GM23248 (cell line): Measurements from ENCODE around the gene RCBTB1. TPM values are rescaled to one million over a fixed set of nuclear protein-coding genes. Genes with fewer than 3 reads are reported as not detected.

Experiments
- DNase-seq: peaks from one replicate; pipeline ENCODE4 v3.0.0-alpha.2; 2015
- H2AFZ ChIP-seq: fragments of 200-600 bp; sonication (generic); 2 replicates; pipeline ENCODE4 v1.6.1; 2016; ENCODE audit warnings: antibody characterized with exemption
- H3F3A ChIP-seq: fragments of 200-600 bp; sonication (generic); 2 replicates; pipeline ENCODE4 v1.6.1; 2016; ENCODE audit warnings: mild to moderate bottlenecking, antibody characterized with exemption, mixed run types; ENCODE audit not compliant: insufficient read depth
- H3K27ac ChIP-seq: fragments of 200-600 bp; sonication (generic); 2 replicates; pipeline ENCODE4 v1.5.1; 2016; ENCODE audit warnings: mild to moderate bottlenecking
- H3K27me3 ChIP-seq: fragments of 200-600 bp; sonication (generic); replicated peaks from 2 replicates; pipeline ENCODE4 v1.6.1; 2016; ENCODE audit warnings: mild to moderate bottlenecking; ENCODE audit not compliant: insufficient read depth
- H3K36me3 ChIP-seq: fragments of 200-600 bp; sonication (generic); 2 replicates; pipeline ENCODE4 v1.6.1; 2016; ENCODE audit warnings: low read depth, mild to moderate bottlenecking
- H3K4me1 ChIP-seq: fragments of 200-600 bp; sonication (generic); 2 replicates; pipeline ENCODE4 v1.6.1; 2016; ENCODE audit warnings: mild to moderate bottlenecking; ENCODE audit not compliant: insufficient read depth
- H3K4me2 ChIP-seq: fragments of 200-600 bp; sonication (generic); one replicate; pipeline ENCODE4 v1.6.1; 2016; ENCODE audit warnings: mild to moderate bottlenecking; ENCODE audit not compliant: unreplicated experiment
- H3K4me3 ChIP-seq: fragments of 200-600 bp; sonication (generic); 2 replicates; pipeline ENCODE4 v1.5.1; 2016; ENCODE audit warnings: mild to moderate bottlenecking
- H3K79me2 ChIP-seq: fragments of 200-600 bp; sonication (generic); 2 replicates; pipeline ENCODE4 v1.6.1; 2016; ENCODE audit warnings: mild to moderate bottlenecking; ENCODE audit not compliant: insufficient read depth
- H3K9ac ChIP-seq: fragments of 200-600 bp; sonication (generic); 2 replicates; pipeline ENCODE4 v1.6.1; 2016; ENCODE audit warnings: mild to moderate bottlenecking
- H3K9me2 ChIP-seq: fragments of 200-600 bp; sonication (generic); 2 replicates; pipeline ENCODE4 v1.6.1; 2016; ENCODE audit warnings: mixed run types, mild to moderate bottlenecking, moderate library complexity; ENCODE audit not compliant: insufficient read depth
- H3K9me3 ChIP-seq: fragments of 200-600 bp; sonication (generic); one replicate; pipeline ENCODE4 v1.6.1; 2017; ENCODE audit warnings: low read depth
- H4K20me1 ChIP-seq: fragments of 200-600 bp; sonication (generic); 2 replicates; pipeline ENCODE4 v1.6.0; 2016; ENCODE audit not compliant: insufficient read depth
- EZH2 ChIP-seq: fragments of 200-600 bp; sonication (generic); IDR thresholded peaks from 2 replicates; pipeline ENCODE4 v1.6.1; 2018; ENCODE audit warnings: antibody characterized with exemption, mild to moderate bottlenecking; ENCODE audit not compliant: insufficient read depth, poor library complexity, severe bottlenecking
- EZH2phosphoT487 ChIP-seq: fragments of 200-600 bp; sonication (generic); IDR thresholded peaks from 2 replicates; pipeline ENCODE4 v1.6.1; 2018; ENCODE audit warnings: antibody characterized with exemption, moderate library complexity, mild to moderate bottlenecking, low read depth; ENCODE audit not compliant: insufficient read depth
- WGBS, 2 experiments: methylation state at CpG; one replicate each; pipeline ENCODE4 v1.1.6; 2015 to 2017; ENCODE audit warnings: low lambda C conversion rate in 2 of 2, low coverage in 1 of 2; ENCODE audit errors: missing lambda C conversion rate in 2 of 2; 5-methylcytosine and 5-hydroxymethylcytosine counted together
- in situ Hi-C: fragments of 300-500 bp; cut with MboI; formaldehyde crosslinking; loops from 2 replicates; pipeline ENCODE4 v1.15.0; 2020
- polyA plus RNA-seq: library from polyadenylated mRNA; unstranded; fragments of >200 nt; fragmentation: Nextera tagmentation; extraction: Ambion mirVana; gene quantifications from 2 replicates; pipeline ENCODE4 v1.2.1, GENCODE V29; 2016
- total RNA-seq: library from RNA; depleted of rRNA; stranded (reverse); fragments of >200 nt; shearing (Covaris generic); gene quantifications from 2 replicates; pipeline ENCODE4 v1.2.3, GENCODE V29; 2014; rRNA removed

The RCBTB1 gene
- total RNA-seq: 9.5 and 14.5 TPM in 2 replicates
- 9.4 and 9.9 TPM in 2 replicates for polyA plus RNA-seq

- DNase-seq: peak; percentile 87
- Histone ChIP-seq H3K27ac (peak within 1 kb of the TSS; percentile 35; the same call in 1 of the 2 replicates), H3K4me1 (peaks cover 14% of the 10 kb centered on the region), H3K4me2 (peak within 1 kb of the TSS; percentile 99), H3K36me3 (no peaks in the 10 kb centered on the region), H3K9me2 (no peaks in the 10 kb centered on the region), H3K9me3 (no peaks in the 10 kb centered on the region), H3K27me3 (no peaks in the 10 kb centered on the region), H3K79me2 (peaks cover 14% of the 10 kb centered on the region), H4K20me1 (no peaks in the 10 kb centered on the region), H3F3A (peaks cover 14% of the 10 kb centered on the region), H2AFZ (peak within 1 kb of the TSS; percentile 99), H3K4me3 (peak within 1 kb of the TSS; percentile 85), H3K9ac (peak within 1 kb of the TSS; percentile 84)
- TF ChIP-seq EZH2 (no peak), EZH2phosphoT487 (no peak)
- 0 to 2% methylated on average over 40 to 60 of the region's 87 CpGs for WGBS, 2 experiments
- in situ Hi-C loops: no loop called here
Measured at GRCh38 chr13:49585220-49586157, at the start of gene RCBTB1. TSS of gene RCBTB1 (minus strand) at chr13:49585558. CDS start at chr13:49567279, 18,279 bp downstream.

GRCh38 chr13:49633710-49634109 lies 48.4 kb upstream of the RCBTB1 start:
- no peak for DNase-seq
- no peaks in the 10 kb centered on the region for H3K9me2 ChIP-seq
- H3K79me2 ChIP-seq: no peaks in the 10 kb centered on the region
- 77% methylated on average over 4 of the region's 4 CpGs for WGBS, 2 experiments
- H3K36me3 ChIP-seq: no peaks in the 10 kb centered on the region
- no peak for TF ChIP-seq EZH2
- no peak for TF ChIP-seq EZH2phosphoT487
- H3K9me3 ChIP-seq: no peaks in the 10 kb centered on the region
- H4K20me1 ChIP-seq: no peaks in the 10 kb centered on the region
- H3K9ac ChIP-seq: no peak overlapping the region
- H3K4me1 ChIP-seq: peaks cover 5% of the 10 kb centered on the region; the same call in 1 of the 2 replicates
- no peak overlapping the region for H3K4me3 ChIP-seq
- H3K4me2 ChIP-seq: no peak overlapping the region
- no peak overlapping the region for H3K27ac ChIP-seq
- in situ Hi-C loops: no loop called here
- H3F3A ChIP-seq: no peaks in the 10 kb centered on the region
- no peaks in the 10 kb centered on the region for H3K27me3 ChIP-seq
- no peak overlapping the region for H2AFZ ChIP-seq

GRCh38 chr13:49632156-49632555 lies 46.8 kb upstream of the RCBTB1 start:
- H3K9ac ChIP-seq: no peak overlapping the region
- no peak overlapping the region for H3K4me3 ChIP-seq
- H3K36me3 ChIP-seq: no peaks in the 10 kb centered on the region
- no peaks in the 10 kb centered on the region for H3K4me1 ChIP-seq
- 67 to 69% methylated on average over 5 of the region's 5 CpGs for WGBS, 2 experiments
- H3K79me2 ChIP-seq: no peaks in the 10 kb centered on the region
- H2AFZ ChIP-seq: no peak overlapping the region
- H3K27ac ChIP-seq: no peak overlapping the region
- H3F3A ChIP-seq: no peaks in the 10 kb centered on the region
- no peak for DNase-seq
- in situ Hi-C loops: no loop called here
- no peaks in the 10 kb centered on the region for H4K20me1 ChIP-seq
- H3K27me3 ChIP-seq: no peaks in the 10 kb centered on the region
- no peak overlapping the region for H3K4me2 ChIP-seq
- TF ChIP-seq EZH2 (no peak), EZH2phosphoT487 (no peak)
- no peaks in the 10 kb centered on the region for H3K9me3 ChIP-seq
- H3K9me2 ChIP-seq: no peaks in the 10 kb centered on the region

DNA sequence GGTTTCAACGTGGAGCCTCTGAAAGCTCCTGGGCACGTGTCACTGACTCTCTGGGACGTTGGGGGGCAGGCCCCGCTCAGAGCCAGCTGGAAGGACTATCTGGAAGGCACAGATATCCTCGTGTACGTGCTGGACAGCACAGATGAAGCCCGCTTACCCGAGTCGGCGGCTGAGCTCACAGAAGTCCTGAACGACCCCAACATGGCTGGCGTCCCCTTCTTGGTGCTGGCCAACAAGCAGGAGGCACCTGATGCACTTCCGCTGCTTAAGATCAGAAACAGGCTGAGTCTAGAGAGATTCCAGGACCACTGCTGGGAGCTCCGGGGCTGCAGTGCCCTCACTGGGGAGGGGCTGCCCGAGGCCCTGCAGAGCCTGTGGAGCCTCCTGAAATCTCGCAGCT lies 45.2 kb upstream of the RCBTB1 start:
- Histone ChIP-seq H3K79me2 (no peaks in the 10 kb centered on the region), H2AFZ (no peak overlapping the region), H3K27me3 (no peaks in the 10 kb centered on the region), H3K27ac (no peak overlapping the region), H3K9me3 (no peaks in the 10 kb centered on the region), H3K4me2 (no peak overlapping the region), H4K20me1 (no peaks in the 10 kb centered on the region), H3K4me1 (no peaks in the 10 kb centered on the region), H3K36me3 (no peaks in the 10 kb centered on the region), H3K9me2 (no peaks in the 10 kb centered on the region), H3K4me3 (no peak overlapping the region), H3K9ac (no peak overlapping the region), H3F3A (no peaks in the 10 kb centered on the region)
- WGBS, 2 experiments: 75 to 82% methylated on average over 16 of the region's 16 CpGs
- no peak for DNase-seq
- no peak for TF ChIP-seq EZH2phosphoT487
- no peak for TF ChIP-seq EZH2
- in situ Hi-C loops: no loop called here
